HG03135 (cell line): ENCODE data around the gene SLC18B1.

ENCODE experiments used
- ATAC-seq: cut with Tn5 transposase; IDR thresholded peaks from one replicate; pipeline ENCODE4 v1.9.1; 2021; ENCODE audit warnings: mild to moderate bottlenecking, moderate library complexity; ENCODE audit not compliant: unreplicated experiment

Gene SLC18B1

GRCh38 chr6:132797951-132798868, at the start of gene SLC18B1:
Gene SLC18B1 (minus strand): TSS chr6:132798637. CDS start chr6:132798456, 181 bp downstream.
- ATAC-seq = peak; percentile 38

GRCh38 chr6:132843316-132844035, 45.0 kb upstream of the SLC18B1 start:
- ATAC-seq = no peak

- ATAC-seq = no peak
Measured at GRCh38 chr6:132841966-132842365, 43.5 kb upstream of the SLC18B1 start.

GRCh38 chr6:132832891-132833290, 34.5 kb upstream of the SLC18B1 start:
- ATAC-seq = no peak

GRCh38 chr6:132830334-132830751, 31.9 kb upstream of the SLC18B1 start:
- ATAC-seq = no peak

- ATAC-seq = no peak
Measured at GRCh38 chr6:132820629-132821381, 22.4 kb upstream of the SLC18B1 start.

- no peak for ATAC-seq
Measured at GRCh38 chr6:132819405-132820161, 21.1 kb upstream of the SLC18B1 start.

- no peak for ATAC-seq
Measured at GRCh38 chr6:132818404-132819359, 20.2 kb upstream of the SLC18B1 start.

- ATAC-seq = no peak
Measured at GRCh38 chr6:132817554-132818403, 19.3 kb upstream of the SLC18B1 start.

GRCh38 chr6:132816660-132817059, 18.2 kb upstream of the SLC18B1 start:
- no peak for ATAC-seq

GRCh38 chr6:132814716-132815570, 16.5 kb upstream of the SLC18B1 start:
- ATAC-seq = peak; percentile 3

- peak; percentile 33 for ATAC-seq
Measured at GRCh38 chr6:132813173-132813856, 14.9 kb upstream of the SLC18B1 start.

- peak; percentile 3 for ATAC-seq
Measured at GRCh38 chr6:132812756-132813172, 14.3 kb upstream of the SLC18B1 start.

- no peak for ATAC-seq
Measured at GRCh38 chr6:132812255-132812732, 13.9 kb upstream of the SLC18B1 start.

GRCh38 chr6:132811276-132811675, 12.8 kb upstream of the SLC18B1 start:
- ATAC-seq = no peak

GRCh38 chr6:132805548-132805947, 7.1 kb upstream of the SLC18B1 start:
- no peak for ATAC-seq

GRCh38 chr6:132804251-132804650, 5.8 kb upstream of the SLC18B1 start:
- no peak for ATAC-seq
